ENCODE data around the gene MAP4K5. TPM values are rescaled to one million over a fixed set of nuclear protein-coding genes. Genes with fewer than 3 reads are reported as not detected.

Gene MAP4K5
- total and polyA plus RNA-seq, 2 of the 13 experiments (the other 11 are each of a cell fraction or from before 2014, with no cell fraction given), result 12.7 to 23.9 TPM

DNA sequence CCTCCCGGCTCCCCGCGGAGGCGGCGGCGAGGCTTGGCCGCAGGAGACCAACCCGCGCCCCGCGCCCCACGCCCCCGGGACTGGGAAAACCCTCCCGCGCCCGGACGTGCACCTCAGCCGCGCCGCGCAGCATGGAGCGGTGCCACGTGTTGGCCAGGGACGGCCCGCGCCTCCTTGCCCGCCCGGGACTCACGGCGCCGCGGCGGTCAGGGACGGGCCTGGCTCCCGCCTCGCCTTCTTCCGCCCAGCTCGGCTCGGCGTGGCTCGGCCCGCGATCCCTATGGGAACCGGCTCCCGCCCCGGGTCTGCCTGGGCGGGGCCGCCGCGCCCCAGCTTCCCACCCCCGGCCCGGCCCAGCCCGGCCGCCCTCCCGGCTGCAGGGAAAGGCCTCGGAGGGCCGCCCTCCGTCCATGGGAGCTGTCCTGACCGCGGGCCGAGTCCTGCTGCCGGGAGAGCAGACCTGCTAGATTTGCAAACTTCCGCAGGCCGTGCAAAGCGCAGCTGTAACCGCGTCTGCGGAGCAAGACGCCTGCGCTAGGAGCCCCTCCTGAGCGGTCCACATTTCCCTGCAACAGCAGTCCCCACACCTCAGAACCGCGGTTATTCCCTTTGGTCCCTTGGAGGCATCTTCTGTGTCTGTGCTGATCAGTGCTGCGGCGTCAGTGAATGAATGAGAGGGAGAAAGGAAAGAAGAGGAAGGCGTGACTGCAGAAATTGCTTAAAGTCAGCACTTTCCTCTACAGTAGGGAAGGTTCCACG, 135.6 kb downstream of the MAP4K5 start, which contains the start of gene CDKL1 (continued):
- TF ChIP-seq, protein P1, sequence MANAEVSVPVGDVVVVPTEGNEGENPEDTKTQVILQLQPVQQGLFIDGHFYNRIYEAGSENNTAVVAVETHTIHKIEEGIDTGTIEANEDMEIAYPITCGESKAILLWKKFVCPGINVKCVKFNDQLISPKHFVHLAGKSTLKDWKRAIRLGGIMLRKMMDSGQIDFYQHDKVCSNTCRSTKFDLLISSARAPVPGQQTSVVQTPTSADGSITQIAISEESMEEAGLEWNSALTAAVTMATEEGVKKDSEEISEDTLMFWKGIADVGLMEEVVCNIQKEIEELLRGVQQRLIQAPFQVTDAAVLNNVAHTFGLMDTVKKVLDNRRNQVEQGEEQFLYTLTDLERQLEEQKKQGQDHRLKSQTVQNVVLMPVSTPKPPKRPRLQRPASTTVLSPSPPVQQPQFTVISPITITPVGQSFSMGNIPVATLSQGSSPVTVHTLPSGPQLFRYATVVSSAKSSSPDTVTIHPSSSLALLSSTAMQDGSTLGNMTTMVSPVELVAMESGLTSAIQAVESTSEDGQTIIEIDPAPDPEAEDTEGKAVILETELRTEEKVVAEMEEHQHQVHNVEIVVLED (CRISPR knock-in tag; IDR thresholded peaks at IDR 0.05; ENCODE audit: borderline replicate concordance), result no peak
- TF ChIP-seq ZNF24 (IDR thresholded peaks at IDR 0.05) (no peak), ZNF274 (CRISPR knock-in tag; IDR thresholded peaks at IDR 0.05) (peak; percentile 82; the same call in 1 of the 2 replicates), ZNF550 (CRISPR knock-in tag; IDR thresholded peaks at IDR 0.05; ENCODE audit: borderline replicate concordance) (no peak), ZNF430 (CRISPR knock-in tag; IDR thresholded peaks at IDR 0.05) (peak; percentile 66), ZNF335 (CRISPR knock-in tag; IDR thresholded peaks at IDR 0.05) (no peak), MIXL1 (CRISPR knock-in tag; IDR thresholded peaks at IDR 0.05) (no peak), ZNF333 (CRISPR knock-in tag; IDR thresholded peaks at IDR 0.05; ENCODE audit: borderline replicate concordance) (no peak), ZNF589 (CRISPR knock-in tag; conservative IDR thresholded peaks at IDR 0.05) (peak; percentile 65; the same call in 1 of the 2 replicates), TAF1 (CRISPR knock-in tag; IDR thresholded peaks at IDR 0.05) (peak; percentile 47; the same call in 1 of the 2 replicates), ZNF891 (CRISPR knock-in tag; IDR thresholded peaks at IDR 0.05) (peak; percentile 14; the same call in 1 of the 2 replicates), HCFC1 (IDR thresholded peaks at IDR 0.05; ENCODE audit: low read depth, low read length) (no peak), HNRNPK (IDR thresholded peaks at IDR 0.05; ENCODE audit: low read depth, low read length, poor library complexity, severe bottlenecking) (no peak), FIP1L1 (IDR thresholded peaks at IDR 0.05; ENCODE audit: borderline replicate concordance, insufficient read depth, low read depth, low read length) (no peak), ZNF572 (CRISPR knock-in tag; IDR thresholded peaks at IDR 0.05) (no peak), KDM1A (CRISPR knock-in tag; IDR thresholded peaks at IDR 0.05) (no peak), MAFF (IDR thresholded peaks at IDR 0.05; ENCODE audit: low read depth, low read length) (peak; percentile 39; the same call in 1 of the 2 replicates), ZNF234 (CRISPR knock-in tag; conservative IDR thresholded peaks at IDR 0.05) (no peak)
- TF ChIP-seq, protein P2, sequence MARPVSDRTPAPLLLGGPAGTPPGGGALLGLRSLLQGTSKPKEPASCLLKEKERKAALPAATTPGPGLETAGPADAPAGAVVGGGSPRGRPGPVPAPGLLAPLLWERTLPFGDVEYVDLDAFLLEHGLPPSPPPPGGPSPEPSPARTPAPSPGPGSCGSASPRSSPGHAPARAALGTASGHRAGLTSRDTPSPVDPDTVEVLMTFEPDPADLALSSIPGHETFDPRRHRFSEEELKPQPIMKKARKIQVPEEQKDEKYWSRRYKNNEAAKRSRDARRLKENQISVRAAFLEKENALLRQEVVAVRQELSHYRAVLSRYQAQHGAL (CRISPR knock-in tag; IDR thresholded peaks at IDR 0.05; ENCODE audit: not compliant biosample characterization), result peak; percentile 44
- TF ChIP-seq, protein P3, sequence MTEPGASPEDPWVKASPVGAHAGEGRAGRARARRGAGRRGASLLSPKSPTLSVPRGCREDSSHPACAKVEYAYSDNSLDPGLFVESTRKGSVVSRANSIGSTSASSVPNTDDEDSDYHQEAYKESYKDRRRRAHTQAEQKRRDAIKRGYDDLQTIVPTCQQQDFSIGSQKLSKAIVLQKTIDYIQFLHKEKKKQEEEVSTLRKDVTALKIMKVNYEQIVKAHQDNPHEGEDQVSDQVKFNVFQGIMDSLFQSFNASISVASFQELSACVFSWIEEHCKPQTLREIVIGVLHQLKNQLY (CRISPR knock-in tag; IDR thresholded peaks at IDR 0.05), result no peak
- TF ChIP-seq, protein P4, sequence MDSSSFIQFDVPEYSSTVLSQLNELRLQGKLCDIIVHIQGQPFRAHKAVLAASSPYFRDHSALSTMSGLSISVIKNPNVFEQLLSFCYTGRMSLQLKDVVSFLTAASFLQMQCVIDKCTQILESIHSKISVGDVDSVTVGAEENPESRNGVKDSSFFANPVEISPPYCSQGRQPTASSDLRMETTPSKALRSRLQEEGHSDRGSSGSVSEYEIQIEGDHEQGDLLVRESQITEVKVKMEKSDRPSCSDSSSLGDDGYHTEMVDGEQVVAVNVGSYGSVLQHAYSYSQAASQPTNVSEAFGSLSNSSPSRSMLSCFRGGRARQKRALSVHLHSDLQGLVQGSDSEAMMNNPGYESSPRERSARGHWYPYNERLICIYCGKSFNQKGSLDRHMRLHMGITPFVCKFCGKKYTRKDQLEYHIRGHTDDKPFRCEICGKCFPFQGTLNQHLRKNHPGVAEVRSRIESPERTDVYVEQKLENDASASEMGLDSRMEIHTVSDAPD (CRISPR knock-in tag; IDR thresholded peaks at IDR 0.05), result no peak
- TF ChIP-seq, protein P5, sequence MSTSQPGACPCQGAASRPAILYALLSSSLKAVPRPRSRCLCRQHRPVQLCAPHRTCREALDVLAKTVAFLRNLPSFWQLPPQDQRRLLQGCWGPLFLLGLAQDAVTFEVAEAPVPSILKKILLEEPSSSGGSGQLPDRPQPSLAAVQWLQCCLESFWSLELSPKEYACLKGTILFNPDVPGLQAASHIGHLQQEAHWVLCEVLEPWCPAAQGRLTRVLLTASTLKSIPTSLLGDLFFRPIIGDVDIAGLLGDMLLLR (CRISPR knock-in tag; IDR thresholded peaks at IDR 0.05), result peak; percentile 76
- TF ChIP-seq, protein P6, sequence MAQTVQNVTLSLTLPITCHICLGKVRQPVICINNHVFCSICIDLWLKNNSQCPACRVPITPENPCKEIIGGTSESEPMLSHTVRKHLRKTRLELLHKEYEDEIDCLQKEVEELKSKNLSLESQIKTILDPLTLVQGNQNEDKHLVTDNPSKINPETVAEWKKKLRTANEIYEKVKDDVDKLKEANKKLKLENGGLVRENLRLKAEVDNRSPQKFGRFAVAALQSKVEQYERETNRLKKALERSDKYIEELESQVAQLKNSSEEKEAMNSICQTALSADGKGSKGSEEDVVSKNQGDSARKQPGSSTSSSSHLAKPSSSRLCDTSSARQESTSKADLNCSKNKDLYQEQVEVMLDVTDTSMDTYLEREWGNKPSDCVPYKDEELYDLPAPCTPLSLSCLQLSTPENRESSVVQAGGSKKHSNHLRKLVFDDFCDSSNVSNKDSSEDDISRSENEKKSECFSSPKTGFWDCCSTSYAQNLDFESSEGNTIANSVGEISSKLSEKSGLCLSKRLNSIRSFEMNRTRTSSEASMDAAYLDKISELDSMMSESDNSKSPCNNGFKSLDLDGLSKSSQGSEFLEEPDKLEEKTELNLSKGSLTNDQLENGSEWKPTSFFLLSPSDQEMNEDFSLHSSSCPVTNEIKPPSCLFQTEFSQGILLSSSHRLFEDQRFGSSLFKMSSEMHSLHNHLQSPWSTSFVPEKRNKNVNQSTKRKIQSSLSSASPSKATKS (CRISPR knock-in tag; IDR thresholded peaks at IDR 0.05), result no peak
